Measurements from ENCODE around the gene DDX42.

DNA sequence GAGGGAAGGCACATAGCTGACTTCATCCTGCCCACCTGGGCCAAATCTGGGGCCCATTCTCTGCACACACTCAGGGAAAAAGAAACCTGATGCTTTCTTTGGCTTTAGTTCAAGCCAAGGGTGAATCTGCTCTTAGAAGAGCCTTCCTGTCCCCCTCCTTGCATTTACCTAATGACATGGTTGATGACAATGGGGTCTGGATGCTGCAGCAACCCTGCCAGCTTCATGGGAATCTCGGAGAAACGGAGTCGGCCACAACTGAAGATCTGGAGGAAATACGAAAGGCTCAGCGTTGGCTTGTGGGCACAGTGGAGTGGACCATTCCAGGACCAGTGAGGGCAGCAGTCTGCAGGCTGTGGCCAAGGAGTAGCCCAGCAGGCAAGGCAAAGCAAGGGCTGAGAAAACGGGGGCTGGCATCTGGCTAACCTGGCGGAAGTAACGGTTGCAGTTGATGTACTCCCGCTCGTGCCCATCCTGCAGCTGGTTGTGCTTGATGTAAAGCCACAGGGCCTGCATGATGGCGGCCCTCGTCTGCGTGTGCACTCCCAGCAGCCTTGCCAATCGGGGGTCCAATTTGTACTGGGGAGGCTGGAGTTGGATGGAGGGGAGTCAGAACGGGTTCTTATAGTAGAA lies 59.9 kb downstream of the DDX42 start:
- no peak for TF ChIP-seq FOXK2 (IDR thresholded peaks at IDR 0.05)
- no peak for TF ChIP-seq TARDBP (IDR thresholded peaks at IDR 0.05)
- TF ChIP-seq FOXA1 (IDR thresholded peaks at IDR 0.05): no peak
- TF ChIP-seq ARNT (IDR thresholded peaks at IDR 0.05): no peak
- TF ChIP-seq HDGF (IDR thresholded peaks at IDR 0.05; ENCODE audit: borderline replicate concordance): no peak
- TF ChIP-seq ZNF384 (IDR thresholded peaks at IDR 0.05): no peak

All from HEK293T (cell line).